HG03342 (cell line): ENCODE data around the gene SPO11.
A peak's percentile ranks its signal among the peaks of the same experiment; 100 is the strongest.
"Not testable (repeated sequence)": the region's sequence is repeated elsewhere in the genome, so short reads cannot be mapped to it uniquely, and the experiment has no call there.

Source experiments
- ATAC-seq: cut with Tn5 transposase; IDR thresholded peaks from one replicate; pipeline ENCODE4 v1.9.1; 2021; ENCODE audit warnings: mild to moderate bottlenecking, moderate library complexity; ENCODE audit not compliant: unreplicated experiment

SPO11 gene

GRCh38 chr20:57332105-57333089, 2.8 kb downstream of the SPO11 start:
- no peak for ATAC-seq

GRCh38 chr20:57335392-57335791, 5.8 kb downstream of the SPO11 start:
- ATAC-seq, result no peak

GRCh38 chr20:57341663-57342062, 12.1 kb downstream of the SPO11 start:
- ATAC-seq, result no peak

GRCh38 chr20:57342829-57343228, 13.2 kb downstream of the SPO11 start:
- no peak for ATAC-seq

- ATAC-seq, result no peak
Observed at GRCh38 chr20:57346477-57346876, 16.9 kb downstream of the SPO11 start.

- no peak for ATAC-seq
Observed at GRCh38 chr20:57347393-57347792, 17.8 kb downstream of the SPO11 start.

GRCh38 chr20:57348200-57348921, 18.8 kb downstream of the SPO11 start:
- ATAC-seq, result not testable (repeated sequence)

GRCh38 chr20:57348922-57349574, 19.4 kb downstream of the SPO11 start:
- not testable (repeated sequence) for ATAC-seq

- ATAC-seq, result no peak
Observed at GRCh38 chr20:57350081-57350710, 20.6 kb downstream of the SPO11 start.

- not testable (repeated sequence) for ATAC-seq
Observed at GRCh38 chr20:57350726-57351041, 21.1 kb downstream of the SPO11 start.

- ATAC-seq, result peak; percentile 82
Observed at GRCh38 chr20:57351042-57351783, 21.6 kb downstream of the SPO11 start, which contains the start of gene RAE1. Gene RAE1, plus strand, starts transcription at chr20:57351255. Its CDS starts 2,784 bp downstream, at chr20:57354039.

GRCh38 chr20:57352305-57352704, 22.7 kb downstream of the SPO11 start:
- no peak for ATAC-seq

- no peak for ATAC-seq
Observed at GRCh38 chr20:57353351-57353750, 23.7 kb downstream of the SPO11 start.

- ATAC-seq, result no peak
Observed at GRCh38 chr20:57361517-57361916, 31.9 kb downstream of the SPO11 start.

- ATAC-seq, result no peak
Observed at GRCh38 chr20:57364451-57364850, 34.8 kb downstream of the SPO11 start.

GRCh38 chr20:57369596-57369995, 40.0 kb downstream of the SPO11 start:
- ATAC-seq, result no peak

- ATAC-seq, result no peak
Observed at GRCh38 chr20:57370316-57370715, 40.7 kb downstream of the SPO11 start.

- no peak for ATAC-seq
Observed at GRCh38 chr20:57371363-57371762, 41.8 kb downstream of the SPO11 start.

GRCh38 chr20:57372157-57372556, 42.6 kb downstream of the SPO11 start:
- no peak for ATAC-seq
